IPS-15b (cell line): Measurements from ENCODE around the gene SAA1.
"Not testable (repeated sequence)": the region's sequence is repeated elsewhere in the genome, so short reads cannot be mapped to it uniquely, and the experiment has no call there.

Experiments used
- H3K27me3 ChIP-seq: one replicate; pipeline ENCODE4 v1.6.1; 2013; ENCODE audit warnings: low read length; ENCODE audit not compliant: control insufficient read depth, insufficient read depth
- H3K36me3 ChIP-seq: one replicate; pipeline ENCODE4 v1.6.1; 2013; ENCODE audit warnings: low read length; ENCODE audit not compliant: control insufficient read depth, insufficient read depth
- H3K4me1 ChIP-seq: one replicate; pipeline ENCODE4 v1.6.1; 2013; ENCODE audit warnings: mild to moderate bottlenecking, low read length; ENCODE audit not compliant: control insufficient read depth, insufficient read depth
- H3K4me3 ChIP-seq: one replicate; pipeline ENCODE4 v1.5.1; 2013; ENCODE audit warnings: low read depth, low read length
- H3K9ac ChIP-seq: one replicate; pipeline ENCODE4 v1.6.1; 2013; ENCODE audit warnings: low read depth, mild to moderate bottlenecking, low read length
- H3K9me3 ChIP-seq: one replicate; pipeline ENCODE4 v1.6.1; 2013; ENCODE audit warnings: mild to moderate bottlenecking, low read length; ENCODE audit not compliant: control insufficient read depth, insufficient read depth

SAA1 gene

GRCh38 chr11:18243783-18244362 lies 22.2 kb upstream of the SAA1 start:
- H3K9me3 ChIP-seq, result no peaks in the 10 kb centered on the region
- H3K4me3 ChIP-seq, result no peak overlapping the region
- no peaks in the 10 kb centered on the region for H3K4me1 ChIP-seq
- no peak overlapping the region for H3K9ac ChIP-seq
- H3K27me3 ChIP-seq, result peaks cover 2% of the 10 kb centered on the region
- H3K36me3 ChIP-seq, result no peaks in the 10 kb centered on the region

- no peaks in the 10 kb centered on the region for H3K27me3 ChIP-seq
- H3K36me3 ChIP-seq, result no peaks in the 10 kb centered on the region
- no peak overlapping the region for H3K9ac ChIP-seq
- H3K4me3 ChIP-seq, result no peak overlapping the region
- H3K4me1 ChIP-seq, result no peaks in the 10 kb centered on the region
- no peaks in the 10 kb centered on the region for H3K9me3 ChIP-seq
Observed at GRCh38 chr11:18245396-18245795, 20.7 kb upstream of the SAA1 start.

- H3K4me3 ChIP-seq, H3K4me1 ChIP-seq, H3K36me3 ChIP-seq, H3K27me3 ChIP-seq, H3K9ac ChIP-seq, H3K9me3 ChIP-seq: not testable (repeated sequence)
Observed at GRCh38 chr11:18246379-18247190, 19.5 kb upstream of the SAA1 start.

GRCh38 chr11:18247191-18247581 lies 18.9 kb upstream of the SAA1 start:
- H3K9ac ChIP-seq, result not testable (repeated sequence)

GRCh38 chr11:18248561-18248960 lies 17.5 kb upstream of the SAA1 start, which contains the start of gene SAA2:
TSS of gene SAA2 (minus strand) at chr11:18248668. CDS start at chr11:18248011, 657 bp downstream.
- Histone ChIP-seq H3K9ac (no peak within 1 kb of the TSS), H3K4me3 (no peak within 1 kb of the TSS), H3K9me3 (no peaks in the 10 kb centered on the region), H3K36me3 (no peaks in the 10 kb centered on the region), H3K27me3 (no peaks in the 10 kb centered on the region), H3K4me1 (no peaks in the 10 kb centered on the region)

More at GRCh38 chr11:18247191-18247581, 18.9 kb upstream of the SAA1 start:
- not testable (repeated sequence) for H3K36me3 ChIP-seq, H3K9me3 ChIP-seq, H3K4me1 ChIP-seq, H3K4me3 ChIP-seq, H3K27me3 ChIP-seq

GRCh38 chr11:18253233-18253632 lies 12.8 kb upstream of the SAA1 start:
- Histone ChIP-seq H3K4me1 (no peaks in the 10 kb centered on the region), H3K9ac (no peak overlapping the region), H3K36me3 (no peaks in the 10 kb centered on the region), H3K27me3 (no peaks in the 10 kb centered on the region), H3K9me3 (no peaks in the 10 kb centered on the region), H3K4me3 (no peak overlapping the region)

GRCh38 chr11:18253778-18254338 lies 12.2 kb upstream of the SAA1 start:
- no peaks in the 10 kb centered on the region for H3K9me3 ChIP-seq
- no peak overlapping the region for H3K9ac ChIP-seq
- H3K4me3 ChIP-seq, result no peak overlapping the region
- H3K36me3 ChIP-seq, result no peaks in the 10 kb centered on the region
- no peaks in the 10 kb centered on the region for H3K27me3 ChIP-seq
- H3K4me1 ChIP-seq, result no peaks in the 10 kb centered on the region

GRCh38 chr11:18254781-18255361 lies 11.2 kb upstream of the SAA1 start:
- Histone ChIP-seq H3K36me3 (no peaks in the 10 kb centered on the region), H3K27me3 (no peaks in the 10 kb centered on the region), H3K9me3 (no peaks in the 10 kb centered on the region), H3K4me3 (no peak overlapping the region), H3K4me1 (no peaks in the 10 kb centered on the region), H3K9ac (no peak overlapping the region)

GRCh38 chr11:18259259-18259658 lies 6.8 kb upstream of the SAA1 start:
- peaks cover 3% of the 10 kb centered on the region for H3K27me3 ChIP-seq
- no peak overlapping the region for H3K4me3 ChIP-seq
- no peaks in the 10 kb centered on the region for H3K36me3 ChIP-seq
- no peak overlapping the region for H3K9ac ChIP-seq
- no peaks in the 10 kb centered on the region for H3K4me1 ChIP-seq
- H3K9me3 ChIP-seq, result no peaks in the 10 kb centered on the region

- no peak overlapping the region for H3K4me3 ChIP-seq
- H3K36me3 ChIP-seq, result no peaks in the 10 kb centered on the region
- no peak overlapping the region for H3K9ac ChIP-seq
- peaks cover 3% of the 10 kb centered on the region for H3K27me3 ChIP-seq
- no peaks in the 10 kb centered on the region for H3K9me3 ChIP-seq
- H3K4me1 ChIP-seq, result no peaks in the 10 kb centered on the region
Observed at GRCh38 chr11:18261721-18262120, 4.3 kb upstream of the SAA1 start.

GRCh38 chr11:18262681-18263350 lies 3.2 kb upstream of the SAA1 start:
- H3K9ac ChIP-seq, H3K4me1 ChIP-seq, H3K36me3 ChIP-seq, H3K9me3 ChIP-seq, H3K27me3 ChIP-seq, H3K4me3 ChIP-seq: not testable (repeated sequence)
